ENCODE data around the gene TRIM71.
"Not testable (repeated sequence)": the region's sequence is repeated elsewhere in the genome, so short reads cannot be mapped to it uniquely, and the experiment has no call there.

Gene TRIM71

GRCh38 chr3:32940726-32941125, 122.9 kb downstream of the TRIM71 start:
- no peak for DNase-seq

DNA sequence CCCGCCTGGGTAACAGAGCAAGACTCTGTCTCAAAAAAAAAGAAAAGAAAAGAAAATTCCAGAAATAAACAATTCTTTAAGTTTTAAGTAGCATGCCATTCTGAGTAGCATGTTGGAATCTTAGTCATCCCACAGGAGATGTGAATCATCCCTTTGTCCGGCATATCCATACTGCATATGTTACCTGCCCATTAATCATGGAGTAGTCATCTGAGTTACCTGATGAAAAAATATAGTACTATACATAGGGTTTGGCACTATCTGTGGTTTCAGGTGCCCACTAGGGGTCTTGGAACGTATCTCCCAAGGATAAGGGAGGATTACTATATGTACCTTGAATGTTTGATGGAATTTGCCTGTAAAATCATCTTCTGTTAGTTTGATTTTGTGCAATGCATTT, 127.3 kb downstream of the TRIM71 start:
- DNase-seq, result no peak

- DNase-seq, result not testable (repeated sequence)
Measured at GRCh38 chr3:32945598-32945997, 127.8 kb downstream of the TRIM71 start.

- DNase-seq, result no peak
Measured at GRCh38 chr3:32946973-32947788, 129.4 kb downstream of the TRIM71 start.
